ENCODE results near the gene PPP4R2.

DNA sequence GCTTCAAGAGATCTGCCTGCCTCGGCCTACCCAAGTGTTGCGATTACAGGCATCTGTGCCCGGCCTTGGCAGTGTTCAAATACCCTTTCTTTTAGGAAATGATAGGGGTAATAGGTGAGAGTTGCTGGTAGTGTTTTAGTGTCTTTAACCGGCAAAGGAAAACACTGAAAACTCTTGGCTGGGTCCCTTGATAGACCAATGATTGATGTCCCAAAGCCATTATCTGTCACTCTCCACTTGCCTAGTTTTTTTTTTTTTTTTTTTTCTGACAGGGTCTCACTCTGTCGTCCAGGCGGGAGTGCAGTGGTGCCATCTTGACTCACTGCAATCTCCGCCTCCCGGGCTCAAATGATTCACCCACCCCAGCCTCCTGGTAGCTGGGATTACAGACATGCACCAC is 84.5 kb downstream of the PPP4R2 start:
- TF ChIP-seq, protein P1, sequence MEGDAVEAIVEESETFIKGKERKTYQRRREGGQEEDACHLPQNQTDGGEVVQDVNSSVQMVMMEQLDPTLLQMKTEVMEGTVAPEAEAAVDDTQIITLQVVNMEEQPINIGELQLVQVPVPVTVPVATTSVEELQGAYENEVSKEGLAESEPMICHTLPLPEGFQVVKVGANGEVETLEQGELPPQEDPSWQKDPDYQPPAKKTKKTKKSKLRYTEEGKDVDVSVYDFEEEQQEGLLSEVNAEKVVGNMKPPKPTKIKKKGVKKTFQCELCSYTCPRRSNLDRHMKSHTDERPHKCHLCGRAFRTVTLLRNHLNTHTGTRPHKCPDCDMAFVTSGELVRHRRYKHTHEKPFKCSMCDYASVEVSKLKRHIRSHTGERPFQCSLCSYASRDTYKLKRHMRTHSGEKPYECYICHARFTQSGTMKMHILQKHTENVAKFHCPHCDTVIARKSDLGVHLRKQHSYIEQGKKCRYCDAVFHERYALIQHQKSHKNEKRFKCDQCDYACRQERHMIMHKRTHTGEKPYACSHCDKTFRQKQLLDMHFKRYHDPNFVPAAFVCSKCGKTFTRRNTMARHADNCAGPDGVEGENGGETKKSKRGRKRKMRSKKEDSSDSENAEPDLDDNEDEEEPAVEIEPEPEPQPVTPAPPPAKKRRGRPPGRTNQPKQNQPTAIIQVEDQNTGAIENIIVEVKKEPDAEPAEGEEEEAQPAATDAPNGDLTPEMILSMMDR (IDR thresholded peaks at IDR 0.05), result no peak
- TF ChIP-seq POLR2A (IDR thresholded peaks at IDR 0.05), result no peak
